GM18517 (cell line): ENCODE results near the gene NAT10.
A peak's percentile ranks its signal among the peaks of the same experiment; 100 is the strongest.
"Not testable (repeated sequence)": the region's sequence is repeated elsewhere in the genome, so short reads cannot be mapped to it uniquely, and the experiment has no call there.

Experiments used
- ATAC-seq: cut with Tn5 transposase; IDR thresholded peaks from one replicate; pipeline ENCODE4 v1.9.1; 2021; ENCODE audit warnings: mild to moderate bottlenecking, moderate library complexity; ENCODE audit not compliant: unreplicated experiment

NAT10 gene

GRCh38 chr11:34166806-34167740 is 61.6 kb downstream of the NAT10 start:
- ATAC-seq: no peak

- ATAC-seq: no peak
Measured at GRCh38 chr11:34167961-34168360, 62.5 kb downstream of the NAT10 start.

GRCh38 chr11:34168642-34169420 is 63.4 kb downstream of the NAT10 start:
- ATAC-seq: no peak

- ATAC-seq: no peak
Measured at GRCh38 chr11:34169686-34170085, 64.3 kb downstream of the NAT10 start.

GRCh38 chr11:34173050-34173449 is 67.6 kb downstream of the NAT10 start:
- no peak for ATAC-seq

GRCh38 chr11:34174412-34175041 is 69.1 kb downstream of the NAT10 start:
- peak; percentile 58 for ATAC-seq

GRCh38 chr11:34175284-34176019 is 70.0 kb downstream of the NAT10 start:
- no peak for ATAC-seq

- no peak for ATAC-seq
Measured at GRCh38 chr11:34176751-34177209, 71.4 kb downstream of the NAT10 start.

- no peak for ATAC-seq
Measured at GRCh38 chr11:34178209-34178821, 72.9 kb downstream of the NAT10 start.

- ATAC-seq: no peak
Measured at GRCh38 chr11:34179026-34179675, 73.7 kb downstream of the NAT10 start.

- ATAC-seq: no peak
Measured at GRCh38 chr11:34180040-34180813, 74.8 kb downstream of the NAT10 start.

- ATAC-seq: not testable (repeated sequence)
Measured at GRCh38 chr11:34180814-34181165, 75.4 kb downstream of the NAT10 start.

- no peak for ATAC-seq
Measured at GRCh38 chr11:34181251-34181650, 75.8 kb downstream of the NAT10 start.

GRCh38 chr11:34181856-34182405 is 76.5 kb downstream of the NAT10 start:
- no peak for ATAC-seq

- no peak for ATAC-seq
Measured at GRCh38 chr11:34182425-34182824, 77.0 kb downstream of the NAT10 start.

GRCh38 chr11:34182921-34183685 is 77.7 kb downstream of the NAT10 start:
- ATAC-seq: no peak

- ATAC-seq: no peak
Measured at GRCh38 chr11:34183848-34184391, 78.5 kb downstream of the NAT10 start.
